HEK293 (cell line): Measurements from ENCODE around the gene SULT1C4.

ENCODE experiments used
- ZNF629 ChIP-seq: fragments of 450-650 bp; formaldehyde crosslinking; IDR thresholded peaks from 2 replicates; pipeline ENCODE4 v1.5.1; 2017; ENCODE audit warnings: missing biosample characterization, missing genetic modification characterization
- TF ChIP-seq, protein P1 (sequence below): fragments of 450-650 bp; formaldehyde crosslinking; IDR thresholded peaks from 2 replicates; pipeline ENCODE4 v1.5.1; 2016; ENCODE audit warnings: missing biosample characterization, missing genetic modification characterization
- TF ChIP-seq, protein P2 (sequence below): fragments of 450-650 bp; formaldehyde crosslinking; IDR thresholded peaks from 2 replicates; pipeline ENCODE4 v1.5.1; 2016; ENCODE audit warnings: missing biosample characterization, missing genetic modification characterization

DNA sequence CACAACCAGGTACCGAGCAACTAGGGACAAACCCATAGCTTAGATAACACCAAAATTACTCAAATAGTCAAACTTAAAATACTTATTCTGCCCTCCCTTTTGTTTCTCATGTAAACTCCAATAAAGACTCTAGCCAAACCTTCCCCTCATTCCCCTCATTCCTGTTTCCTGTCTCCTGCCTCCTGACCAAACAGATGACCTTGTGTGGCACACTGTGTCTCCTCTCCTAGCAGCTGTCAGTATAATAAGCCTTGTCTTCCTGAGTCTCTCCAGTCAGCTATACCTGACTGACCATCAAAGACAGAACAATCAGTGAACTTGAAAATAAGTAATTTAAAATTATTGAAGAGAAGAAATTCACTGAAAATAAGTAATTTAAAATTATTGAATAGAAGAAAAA lies 14.3 kb downstream of the SULT1C4 start:
- no peak for TF ChIP-seq ZNF629 (tag by site-specific recombination)
- TF ChIP-seq, protein P1, sequence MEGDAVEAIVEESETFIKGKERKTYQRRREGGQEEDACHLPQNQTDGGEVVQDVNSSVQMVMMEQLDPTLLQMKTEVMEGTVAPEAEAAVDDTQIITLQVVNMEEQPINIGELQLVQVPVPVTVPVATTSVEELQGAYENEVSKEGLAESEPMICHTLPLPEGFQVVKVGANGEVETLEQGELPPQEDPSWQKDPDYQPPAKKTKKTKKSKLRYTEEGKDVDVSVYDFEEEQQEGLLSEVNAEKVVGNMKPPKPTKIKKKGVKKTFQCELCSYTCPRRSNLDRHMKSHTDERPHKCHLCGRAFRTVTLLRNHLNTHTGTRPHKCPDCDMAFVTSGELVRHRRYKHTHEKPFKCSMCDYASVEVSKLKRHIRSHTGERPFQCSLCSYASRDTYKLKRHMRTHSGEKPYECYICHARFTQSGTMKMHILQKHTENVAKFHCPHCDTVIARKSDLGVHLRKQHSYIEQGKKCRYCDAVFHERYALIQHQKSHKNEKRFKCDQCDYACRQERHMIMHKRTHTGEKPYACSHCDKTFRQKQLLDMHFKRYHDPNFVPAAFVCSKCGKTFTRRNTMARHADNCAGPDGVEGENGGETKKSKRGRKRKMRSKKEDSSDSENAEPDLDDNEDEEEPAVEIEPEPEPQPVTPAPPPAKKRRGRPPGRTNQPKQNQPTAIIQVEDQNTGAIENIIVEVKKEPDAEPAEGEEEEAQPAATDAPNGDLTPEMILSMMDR (tag by site-specific recombination) = no peak
- TF ChIP-seq, protein P2, sequence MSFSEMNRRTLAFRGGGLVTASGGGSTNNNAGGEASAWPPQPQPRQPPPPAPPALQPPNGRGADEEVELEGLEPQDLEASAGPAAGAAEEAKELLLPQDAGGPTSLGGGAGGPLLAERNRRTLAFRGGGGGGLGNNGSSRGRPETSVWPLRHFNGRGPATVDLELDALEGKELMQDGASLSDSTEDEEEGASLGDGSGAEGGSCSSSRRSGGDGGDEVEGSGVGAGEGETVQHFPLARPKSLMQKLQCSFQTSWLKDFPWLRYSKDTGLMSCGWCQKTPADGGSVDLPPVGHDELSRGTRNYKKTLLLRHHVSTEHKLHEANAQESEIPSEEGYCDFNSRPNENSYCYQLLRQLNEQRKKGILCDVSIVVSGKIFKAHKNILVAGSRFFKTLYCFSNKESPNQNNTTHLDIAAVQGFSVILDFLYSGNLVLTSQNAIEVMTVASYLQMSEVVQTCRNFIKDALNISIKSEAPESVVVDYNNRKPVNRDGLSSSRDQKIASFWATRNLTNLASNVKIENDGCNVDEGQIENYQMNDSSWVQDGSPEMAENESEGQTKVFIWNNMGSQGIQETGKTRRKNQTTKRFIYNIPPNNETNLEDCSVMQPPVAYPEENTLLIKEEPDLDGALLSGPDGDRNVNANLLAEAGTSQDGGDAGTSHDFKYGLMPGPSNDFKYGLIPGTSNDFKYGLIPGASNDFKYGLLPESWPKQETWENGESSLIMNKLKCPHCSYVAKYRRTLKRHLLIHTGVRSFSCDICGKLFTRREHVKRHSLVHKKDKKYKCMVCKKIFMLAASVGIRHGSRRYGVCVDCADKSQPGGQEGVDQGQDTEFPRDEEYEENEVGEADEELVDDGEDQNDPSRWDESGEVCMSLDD (tag by site-specific recombination) = no peak
